ENCODE results near the gene NEK8.
"Not testable (repeated sequence)": the region's sequence is repeated elsewhere in the genome, so short reads cannot be mapped to it uniquely, and the experiment has no call there.

The NEK8 gene

DNA sequence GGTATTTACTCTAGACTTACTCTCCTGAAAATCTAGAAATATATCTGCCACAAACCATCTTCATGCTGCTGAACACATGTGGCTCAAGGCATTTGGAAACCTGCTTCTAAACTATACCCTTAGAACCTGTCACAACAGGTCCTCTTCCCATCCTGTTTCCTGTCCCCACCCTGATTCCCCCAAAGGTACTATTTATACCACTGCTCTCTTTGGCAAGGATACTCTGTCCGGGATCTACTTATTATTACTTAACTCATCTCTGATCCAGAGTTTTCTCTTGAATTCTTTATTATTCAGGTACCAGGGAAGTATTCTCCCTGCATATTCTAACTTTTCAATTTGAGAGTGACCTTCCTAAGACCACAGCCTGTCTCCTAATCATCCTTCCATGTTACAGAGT is 48.6 kb downstream of the NEK8 start:
- Histone ChIP-seq H3K27me3 (ENCODE audit: insufficient read depth, poor library complexity, severe bottlenecking) (no peaks in the 10 kb centered on the region), H3K9me3 (ENCODE audit: severe bottlenecking) (no peaks in the 10 kb centered on the region), H3K27ac (ENCODE audit: poor library complexity, severe bottlenecking) (peak overlapping the region; percentile 94), H3K36me3 (ENCODE audit: low read depth) (peaks cover 15% of the 10 kb centered on the region), H3K4me1 (ENCODE audit: insufficient read depth, poor library complexity, severe bottlenecking) (peaks cover 28% of the 10 kb centered on the region), H3K4me3 (ENCODE audit: severe bottlenecking) (no peak overlapping the region)
- no peak for DNase-seq (ENCODE audit: low spot score)
- ATAC-seq (ENCODE audit: low read depth), result peak; percentile 91
- no peak for TF ChIP-seq CTCF (IDR thresholded peaks at IDR 0.05; ENCODE audit: poor library complexity, severe bottlenecking)

- peaks cover 14% of the 10 kb centered on the region for H3K36me3 ChIP-seq (ENCODE audit: low read depth)
- H3K4me1 ChIP-seq (ENCODE audit: insufficient read depth, poor library complexity, severe bottlenecking), result peaks cover 28% of the 10 kb centered on the region
- H3K27me3 ChIP-seq (ENCODE audit: insufficient read depth, poor library complexity, severe bottlenecking); H3K27ac ChIP-seq (ENCODE audit: poor library complexity, severe bottlenecking); H3K4me3 ChIP-seq (ENCODE audit: severe bottlenecking); DNase-seq (ENCODE audit: low spot score); ATAC-seq (ENCODE audit: low read depth); H3K9me3 ChIP-seq (ENCODE audit: severe bottlenecking): not testable (repeated sequence)
Measured at GRCh38 chr17:28779601-28780000, 51.0 kb downstream of the NEK8 start.

- H3K36me3 ChIP-seq (ENCODE audit: low read depth), result peaks cover 22% of the 10 kb centered on the region
- no peak overlapping the region for H3K4me3 ChIP-seq (ENCODE audit: severe bottlenecking)
- peaks cover 10% of the 10 kb centered on the region for H3K4me1 ChIP-seq (ENCODE audit: insufficient read depth, poor library complexity, severe bottlenecking)
- H3K27me3 ChIP-seq (ENCODE audit: insufficient read depth, poor library complexity, severe bottlenecking), result no peaks in the 10 kb centered on the region
- ATAC-seq (ENCODE audit: low read depth), result no peak
- no peak overlapping the region for H3K27ac ChIP-seq (ENCODE audit: poor library complexity, severe bottlenecking)
- no peak for TF ChIP-seq CTCF (IDR thresholded peaks at IDR 0.05; ENCODE audit: poor library complexity, severe bottlenecking)
- DNase-seq (ENCODE audit: low spot score), result no peak
- H3K9me3 ChIP-seq (ENCODE audit: severe bottlenecking), result no peaks in the 10 kb centered on the region
Measured at GRCh38 chr17:28783161-28783560, 54.6 kb downstream of the NEK8 start.

GRCh38 chr17:28788100-28788499 is 59.5 kb downstream of the NEK8 start:
- no peak for TF ChIP-seq CTCF (IDR thresholded peaks at IDR 0.05; ENCODE audit: poor library complexity, severe bottlenecking)
- no peak overlapping the region for H3K4me3 ChIP-seq (ENCODE audit: severe bottlenecking)
- H3K27ac ChIP-seq (ENCODE audit: poor library complexity, severe bottlenecking), result no peak overlapping the region
- ATAC-seq (ENCODE audit: low read depth), result no peak
- no peak for DNase-seq (ENCODE audit: low spot score)
- H3K4me1 ChIP-seq (ENCODE audit: insufficient read depth, poor library complexity, severe bottlenecking), result no peaks in the 10 kb centered on the region
- no peaks in the 10 kb centered on the region for H3K27me3 ChIP-seq (ENCODE audit: insufficient read depth, poor library complexity, severe bottlenecking)
- no peaks in the 10 kb centered on the region for H3K9me3 ChIP-seq (ENCODE audit: severe bottlenecking)
- peaks cover 27% of the 10 kb centered on the region for H3K36me3 ChIP-seq (ENCODE audit: low read depth)
